SIG-M5 (cell line): ENCODE data around the gene GEMIN7.

Experiments
- DNase-seq: peaks from one replicate; lab custom pipeline; 2025; lab: John Stamatoyannopoulos, UW

Gene GEMIN7

GRCh38 chr19:45061965-45062364 lies 17.1 kb upstream of the GEMIN7 start:
- no peak for DNase-seq

- DNase-seq, result no peak
Observed at GRCh38 chr19:45063851-45064801, 14.9 kb upstream of the GEMIN7 start.

DNA sequence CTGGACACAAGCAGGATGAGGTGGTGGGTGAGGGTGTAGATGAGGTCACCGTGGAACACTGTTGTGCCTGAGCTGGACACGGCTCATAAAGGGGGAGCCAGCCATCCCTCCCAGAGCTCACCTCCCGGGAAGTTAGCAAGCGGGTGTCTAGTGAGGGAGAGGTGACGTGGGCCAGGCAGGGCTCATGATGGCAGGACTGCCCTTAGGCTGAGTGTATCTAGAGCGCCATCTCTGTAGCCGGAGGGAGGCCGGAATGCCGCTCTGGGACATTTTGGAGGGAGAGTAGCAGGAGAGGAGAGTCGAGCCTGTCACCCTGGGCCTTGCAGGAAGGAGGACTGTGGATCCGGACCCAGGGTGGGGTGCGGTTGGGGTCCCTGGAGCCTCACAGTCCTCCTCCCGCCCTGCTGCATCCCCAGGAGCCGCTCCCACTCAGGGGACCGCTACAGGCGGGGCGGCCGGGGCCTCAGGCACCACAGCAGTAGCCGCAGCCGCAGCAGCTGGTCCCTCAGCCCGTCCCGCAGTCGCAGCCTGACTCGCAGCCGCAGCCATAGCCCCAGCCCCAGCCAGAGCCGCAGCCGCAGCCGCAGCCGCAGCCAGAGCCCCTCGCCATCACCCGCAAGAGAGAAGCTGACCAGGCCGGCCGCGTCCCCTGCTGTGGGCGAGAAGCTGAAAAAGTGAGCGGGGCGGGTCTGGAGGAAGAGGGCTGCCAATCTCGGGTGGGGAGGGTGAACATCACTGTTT lies 12.0 kb upstream of the GEMIN7 start:
- no peak for DNase-seq

GRCh38 chr19:45068041-45068440 lies 11.0 kb upstream of the GEMIN7 start:
- DNase-seq, result no peak

DNA sequence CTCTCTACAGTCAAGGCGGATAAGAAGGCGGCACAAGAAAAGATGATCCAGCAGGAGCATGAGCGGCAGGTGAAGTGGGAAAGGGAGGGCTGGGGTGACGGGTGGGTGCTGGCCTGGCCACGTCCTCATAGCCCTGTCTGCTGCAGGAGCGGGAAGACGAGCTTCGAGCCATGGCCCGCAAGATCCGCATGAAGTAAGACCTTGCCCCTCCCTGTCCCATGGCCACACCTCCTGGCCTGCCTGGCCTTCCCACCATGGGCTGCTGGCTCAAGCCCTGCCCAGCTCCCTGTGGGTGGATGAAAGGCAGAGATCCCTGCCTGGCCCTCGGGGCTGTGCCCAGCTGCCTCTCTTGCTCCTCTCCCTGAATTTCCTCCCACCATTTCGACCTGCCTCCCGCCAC lies 10.0 kb upstream of the GEMIN7 start:
- DNase-seq, result no peak

- no peak for DNase-seq
Observed at GRCh38 chr19:45070214-45070613, 8.8 kb upstream of the GEMIN7 start.

DNA sequence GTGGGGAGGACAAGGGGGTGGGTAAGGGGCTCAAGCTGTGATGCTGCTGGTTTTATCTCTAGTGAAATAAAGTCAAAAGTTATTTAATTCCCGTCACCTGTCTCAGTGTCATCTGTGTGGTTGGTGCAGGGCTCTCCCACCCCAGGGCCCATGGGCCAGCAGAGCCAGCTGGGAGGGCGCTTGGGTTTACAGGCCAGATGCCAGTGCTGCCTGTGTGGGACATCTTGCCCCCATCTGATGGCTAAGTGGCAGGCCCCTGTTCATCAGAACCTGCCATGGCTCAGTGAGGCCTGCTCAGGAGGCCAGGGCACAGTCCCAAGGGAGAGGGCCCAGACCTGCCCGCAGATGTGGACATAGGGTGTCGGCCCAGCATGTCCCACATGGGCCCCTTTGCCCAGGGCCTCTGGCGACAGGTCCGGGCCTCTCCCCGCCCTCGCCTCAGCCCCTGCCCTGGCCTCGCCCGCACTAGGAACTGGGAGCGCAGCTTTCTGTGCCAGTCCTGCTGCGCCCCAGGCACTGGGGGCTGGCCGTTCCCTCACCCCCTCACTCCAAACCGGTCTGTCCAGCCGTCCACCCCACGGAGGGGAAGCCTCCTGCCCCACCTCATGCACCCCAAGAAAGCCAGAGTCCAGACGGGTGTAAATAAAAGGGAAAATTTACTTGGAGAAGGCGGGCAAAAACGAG lies 8.1 kb upstream of the GEMIN7 start:
- DNase-seq, result no peak

- DNase-seq, result no peak
Observed at GRCh38 chr19:45071545-45071938, 7.5 kb upstream of the GEMIN7 start.

- DNase-seq, result no peak
Observed at GRCh38 chr19:45071969-45072790, 6.9 kb upstream of the GEMIN7 start.

DNA sequence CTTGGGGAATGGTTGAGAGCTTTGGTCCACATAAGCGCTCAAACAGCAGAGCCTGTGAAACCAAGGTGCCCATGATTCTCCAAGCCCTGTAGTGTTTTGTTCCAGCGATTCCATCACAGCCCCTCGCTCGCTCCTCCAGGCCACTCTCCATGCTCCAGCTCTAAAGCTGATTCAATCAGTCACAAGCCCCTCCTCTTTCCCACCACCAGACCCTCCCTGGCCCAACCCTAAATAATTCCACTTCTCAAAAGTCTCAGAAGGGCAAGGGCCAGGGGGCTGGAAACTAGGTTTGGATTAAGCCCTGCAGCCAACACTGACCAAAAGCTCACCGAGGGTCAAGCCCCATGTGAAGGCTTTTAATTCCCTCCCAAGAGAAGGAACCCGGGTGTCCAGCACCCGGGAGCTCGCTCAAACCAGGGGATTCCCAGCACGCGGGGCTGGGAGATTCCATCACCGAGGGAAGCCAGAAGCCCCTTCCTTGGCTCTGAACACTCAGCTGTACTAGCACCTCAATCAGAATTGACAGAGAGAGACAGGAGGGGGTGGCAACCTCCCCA lies 4.2 kb upstream of the GEMIN7 start:
- DNase-seq, result no peak

DNA sequence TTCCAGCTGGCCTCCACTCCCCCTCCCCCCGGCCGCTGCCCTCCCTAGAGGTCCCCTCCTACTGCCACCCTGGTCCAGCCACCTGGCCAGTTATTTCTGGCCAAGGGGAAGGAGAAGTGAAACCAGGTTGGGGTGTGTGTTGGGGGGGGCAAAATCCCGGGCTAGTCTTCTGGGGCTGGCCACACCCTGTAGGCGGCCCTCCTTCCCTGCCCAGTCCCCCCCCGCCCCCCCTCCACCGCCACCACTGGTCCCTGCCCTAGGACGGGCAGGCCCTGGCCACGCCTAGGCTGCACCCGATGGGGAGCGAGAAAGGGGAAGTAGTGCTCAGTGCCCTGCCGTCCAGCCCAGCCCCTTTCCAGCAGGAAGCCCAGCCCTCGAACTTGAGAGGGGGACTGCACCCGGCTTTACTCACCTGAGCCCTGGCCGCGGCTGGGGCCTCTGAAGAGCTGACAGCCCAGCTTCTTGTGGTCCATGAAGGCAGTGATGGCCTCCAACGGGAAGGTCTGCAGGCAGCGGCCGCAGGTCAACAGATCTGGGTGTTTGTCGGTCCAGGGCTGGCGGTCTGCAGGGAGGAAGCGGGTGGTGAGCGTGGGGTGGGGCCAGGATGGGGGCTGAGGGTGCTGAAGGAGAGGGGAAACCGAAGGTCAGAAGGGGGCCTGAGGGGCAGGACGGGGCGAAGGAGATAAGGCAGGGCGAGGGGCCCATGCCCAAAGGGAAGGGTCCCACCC lies 3.6 kb upstream of the GEMIN7 start:
- DNase-seq, result peak; percentile 50

DNA sequence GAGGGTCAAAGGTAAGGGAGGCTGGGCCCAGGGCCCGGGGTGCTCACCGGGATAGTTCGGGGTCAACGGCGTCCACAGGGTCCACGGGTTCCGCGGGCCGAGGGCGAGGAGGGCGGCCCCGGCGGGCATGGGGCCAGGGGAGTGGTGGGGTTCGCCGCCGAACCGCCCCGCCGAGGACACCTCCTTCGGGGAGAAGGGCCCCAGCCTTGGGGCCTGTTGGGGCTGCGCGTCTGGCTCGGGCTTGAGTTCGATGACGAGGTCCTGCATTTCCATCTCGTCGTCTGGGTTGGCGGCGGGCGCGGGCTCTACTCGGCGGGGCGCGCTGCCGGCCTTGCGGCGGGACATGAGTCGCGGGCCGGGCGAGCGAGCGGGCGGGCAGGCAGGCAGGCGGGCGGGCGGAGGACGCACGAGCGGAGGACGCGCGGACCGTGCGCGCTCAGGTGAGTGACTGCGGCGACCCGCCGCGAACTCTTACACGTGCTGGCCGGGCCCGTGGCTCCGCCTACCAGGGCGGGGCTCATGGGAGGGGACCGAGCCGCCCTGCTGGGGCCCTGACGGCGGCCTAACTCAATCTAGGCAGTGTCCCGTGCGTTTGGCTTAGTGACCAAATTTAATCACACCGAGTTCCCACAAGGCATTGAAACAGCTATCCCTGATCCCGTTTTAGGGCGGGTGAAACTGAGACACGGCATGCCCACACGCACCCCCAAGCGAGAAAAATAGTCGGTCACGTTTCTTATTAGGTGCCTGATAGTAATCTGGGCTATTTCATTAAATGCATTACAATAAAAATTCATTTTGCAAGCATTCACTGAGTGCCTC lies 2.8 kb upstream of the GEMIN7 start, which contains the start of gene ZNF296:
Gene ZNF296, minus strand, starts transcription at position 450 of the 822 bp plus-strand sequence. Its CDS starts 105 bp downstream, at position 345.
- no peak for DNase-seq

DNA sequence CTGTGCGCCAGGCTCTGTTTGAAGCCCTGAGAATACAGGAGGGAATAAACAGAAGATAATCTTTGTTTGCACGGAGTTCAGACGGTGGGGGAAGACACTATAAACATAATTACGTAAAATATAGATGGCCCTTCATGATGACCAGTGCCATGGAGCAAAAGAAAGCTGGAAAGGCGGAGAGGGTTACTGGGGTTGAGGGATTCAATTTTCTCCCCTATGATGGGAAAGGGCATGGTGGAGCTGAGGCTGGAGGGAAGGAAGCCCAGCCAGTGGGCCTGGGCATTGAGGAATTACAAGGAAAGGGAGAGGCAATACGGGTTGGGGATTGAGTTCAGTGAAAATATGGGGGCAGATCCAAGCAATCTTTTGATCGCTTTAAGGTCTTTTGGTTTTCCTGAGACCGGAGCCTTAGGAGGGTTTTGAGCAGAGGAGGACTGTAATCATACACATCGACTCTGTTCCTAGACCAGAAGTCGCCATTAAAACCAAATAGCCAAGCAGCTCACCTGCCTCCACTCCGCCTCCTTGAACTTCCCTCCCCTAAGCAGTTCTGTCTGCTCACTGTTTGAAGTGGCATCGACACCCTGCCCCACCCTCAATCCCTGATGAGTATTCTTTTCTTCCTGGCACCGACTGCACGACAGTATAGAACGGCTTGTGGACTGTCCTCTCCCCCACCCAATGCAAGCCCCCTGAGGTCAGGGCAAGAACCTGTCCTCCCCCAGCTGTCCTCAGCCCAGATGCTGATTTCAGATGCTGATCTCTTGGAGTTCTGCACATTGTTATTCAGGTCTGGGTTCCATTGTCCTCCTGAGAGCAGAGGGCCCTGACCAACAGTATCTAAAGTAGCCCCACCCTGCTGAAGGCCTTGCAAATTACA lies 2.0 kb upstream of the GEMIN7 start:
- no peak for DNase-seq

DNA sequence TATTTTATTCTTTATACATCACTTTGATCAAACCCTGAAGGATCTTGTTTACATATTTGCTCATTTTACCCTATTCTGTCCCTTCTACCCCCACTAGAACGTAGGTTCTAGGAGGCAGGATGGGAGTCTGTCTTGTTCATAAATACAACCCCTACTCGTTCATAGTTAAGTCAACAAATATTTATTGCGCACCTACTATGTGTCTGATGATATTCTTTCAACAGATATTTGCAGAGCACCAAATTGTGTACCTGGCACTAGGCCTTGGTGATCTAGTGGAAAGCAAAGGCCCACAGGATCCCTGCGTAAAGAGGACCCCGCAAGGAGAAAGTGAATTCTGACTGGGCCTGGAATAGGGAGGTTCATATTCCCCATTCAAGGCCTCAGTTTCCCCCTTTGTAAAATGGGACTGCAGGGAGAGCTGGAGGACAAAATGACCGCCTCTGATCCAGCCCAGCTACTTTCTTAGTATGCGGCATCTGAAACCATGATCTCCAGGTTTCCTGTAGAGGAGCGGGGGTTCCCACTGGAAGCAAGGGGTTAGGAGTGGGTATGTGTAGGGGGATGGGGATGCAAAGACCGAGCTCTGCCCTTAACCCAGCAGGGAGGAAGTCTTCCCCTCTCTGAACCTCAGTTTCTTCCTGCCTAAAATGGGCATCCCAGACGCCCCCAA lies 534 bp upstream of the GEMIN7 start:
- no peak for DNase-seq

- no peak for DNase-seq
Observed at GRCh38 chr19:45079911-45080370, 881 bp downstream of the GEMIN7 start.

DNA sequence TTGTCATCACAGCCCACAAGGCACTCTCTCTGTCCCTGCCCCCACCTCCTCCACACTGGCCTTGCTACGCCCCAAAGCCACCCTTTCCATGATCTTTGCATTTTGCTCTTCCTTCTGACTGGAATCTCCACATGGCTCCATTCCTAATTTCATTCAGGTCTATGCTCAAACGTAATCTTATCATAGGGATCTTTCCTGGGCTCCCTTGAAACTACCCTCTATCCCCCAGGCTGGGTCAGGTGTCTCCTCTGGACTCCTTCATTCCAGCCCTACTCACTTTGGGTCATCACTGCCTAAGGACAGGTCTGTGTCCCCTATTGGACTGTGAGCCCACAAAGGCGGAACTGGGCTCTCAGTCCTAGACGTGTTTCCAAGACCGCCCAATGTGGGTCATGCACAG lies 3.1 kb downstream of the GEMIN7 start:
- DNase-seq, result no peak

DNA sequence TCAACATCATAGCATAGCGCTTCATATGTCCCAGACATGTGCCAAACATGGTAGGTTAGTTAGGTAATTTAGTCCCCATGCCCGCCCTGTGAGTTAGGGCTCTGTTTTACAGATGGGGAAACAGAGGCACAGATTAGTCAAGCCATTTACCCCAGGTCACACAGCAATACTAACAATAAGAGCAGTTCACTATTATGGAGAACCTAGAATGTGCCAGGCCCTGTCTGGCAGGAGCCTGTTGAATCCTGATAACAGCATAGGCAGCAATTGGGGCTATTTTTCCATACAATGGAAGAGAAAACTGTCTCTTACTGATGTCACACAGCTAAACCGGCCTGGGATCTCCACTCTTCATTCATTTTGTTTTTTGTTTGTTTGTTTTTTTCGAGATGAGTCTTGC lies 7.4 kb downstream of the GEMIN7 start:
- DNase-seq, result no peak

DNA sequence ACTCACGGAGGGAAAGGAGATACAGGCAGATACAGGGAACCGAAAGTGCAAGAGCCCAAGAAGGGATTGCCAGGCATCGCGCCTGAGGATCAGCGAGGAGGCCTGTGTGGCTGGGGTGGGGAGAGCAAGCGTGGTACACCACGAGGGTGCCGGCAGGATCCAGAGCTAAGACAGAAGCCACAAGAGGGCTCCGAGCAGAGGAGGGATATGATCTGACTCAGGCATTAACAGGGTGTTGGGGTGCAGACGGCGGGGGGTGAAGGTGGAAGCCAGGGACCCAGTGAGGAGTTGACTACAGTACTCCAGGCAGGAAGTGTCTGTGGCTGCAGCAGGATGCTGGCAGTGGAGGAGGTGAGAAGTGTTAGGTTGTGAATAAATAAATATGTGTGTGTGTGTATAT lies 8.5 kb downstream of the GEMIN7 start:
- DNase-seq, result no peak
